Posterior vena cava (tissue), 2 donors: ENCODE data around the gene CBL. TPM values are rescaled to one million over a fixed set of nuclear protein-coding genes. Genes with fewer than 3 reads are reported as not detected.

Source experiments
- DNase-seq: peaks from one replicate; pipeline ENCODE4 v3.0.0-alpha.2; 2020; ENCODE audit warnings: low spot score
- intact Hi-C, 2 donors: fragments of 100-400 bp; cut with DNase I; formaldehyde crosslinking; loops; one replicate each; pipeline versions ENCODE4 v1.14.1 to v1.14.2; 2022 to 2023
- microRNA-seq, 2 donors: library from miRNA; unstranded; fragments of <30 nt; microRNA quantifications; one replicate each; pipeline ENCODE4 v1.2.0, GENCODE V29; 2020 to 2021; ENCODE audit warnings: borderline microRNAs expressed in 2 of 2
- total RNA-seq, 2 donors: library from RNA; stranded (reverse); fragmentation: NEBNext Ultra II Directional; extraction: Animal tissue kit (Norgen Biotek cat#: 25700); gene quantifications; one replicate each; pipeline ENCODE4 v1.2.1, GENCODE V29; 2021
- donor health status: DM: yes; HTN: yes; CAD: no.
- donor health status: DM: yes; HTN: yes; CAD: no.

CBL gene
- total RNA-seq, 2 donors from 2014 or later, result 23.3 to 32.8 TPM

DNA sequence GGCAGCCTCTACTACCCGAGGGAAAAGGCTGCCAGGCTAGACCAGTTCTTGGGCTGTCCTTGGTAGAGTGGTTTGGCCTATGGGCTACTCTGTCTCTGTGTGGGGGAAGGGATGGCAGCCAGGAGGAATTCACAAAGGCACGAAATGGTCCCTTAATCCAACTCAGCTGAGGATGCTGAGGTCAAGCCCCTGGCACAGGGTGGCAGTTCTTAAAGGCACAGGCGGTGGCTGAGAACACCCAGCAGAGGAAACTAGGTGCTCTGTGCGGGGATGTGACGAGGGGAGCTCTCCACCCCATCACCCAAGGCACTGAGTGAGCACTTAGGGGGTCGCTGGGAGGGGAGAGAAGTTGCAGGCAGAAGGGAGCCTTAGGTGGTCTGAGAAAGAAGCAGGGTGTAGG is 140.5 kb downstream of the CBL start, which contains the start of gene MFRP:
Gene MFRP (minus strand): TSS at position 101 of the 400 bp plus-strand sequence. CDS start 192 bp downstream, outside the sequence.
- intact Hi-C loops, result loop anchor here in 1 of 2 donors (10.0 kb wide), 1 partner anchor 128 kb away; no protein-coding TSS in a partner anchor
- DNase-seq, result no peak

DNA sequence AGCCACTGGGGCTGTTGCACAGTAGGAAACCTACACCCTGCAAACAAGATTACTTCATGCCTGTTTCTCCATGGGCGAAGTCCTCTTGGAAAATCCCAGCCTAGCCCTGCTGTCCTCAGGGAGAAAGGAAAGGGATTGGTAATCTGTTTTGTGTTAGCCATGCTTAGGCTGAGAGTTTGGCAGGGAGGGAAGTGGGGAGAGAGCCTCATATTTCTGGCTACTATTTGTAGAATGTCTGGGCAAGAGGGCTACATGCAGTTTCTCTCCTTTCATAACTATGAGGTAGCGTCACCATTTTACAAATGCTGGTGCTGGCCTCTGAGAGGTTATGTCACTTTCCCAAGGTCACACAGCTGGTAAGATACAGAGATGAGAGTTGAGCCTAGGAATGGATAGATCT is 141.1 kb downstream of the CBL start:
- DNase-seq, result no peak
- intact Hi-C loops, result loop anchor here in 1 of 2 donors (10.0 kb wide), 1 partner anchor 128 kb away; no protein-coding TSS in a partner anchor

DNA sequence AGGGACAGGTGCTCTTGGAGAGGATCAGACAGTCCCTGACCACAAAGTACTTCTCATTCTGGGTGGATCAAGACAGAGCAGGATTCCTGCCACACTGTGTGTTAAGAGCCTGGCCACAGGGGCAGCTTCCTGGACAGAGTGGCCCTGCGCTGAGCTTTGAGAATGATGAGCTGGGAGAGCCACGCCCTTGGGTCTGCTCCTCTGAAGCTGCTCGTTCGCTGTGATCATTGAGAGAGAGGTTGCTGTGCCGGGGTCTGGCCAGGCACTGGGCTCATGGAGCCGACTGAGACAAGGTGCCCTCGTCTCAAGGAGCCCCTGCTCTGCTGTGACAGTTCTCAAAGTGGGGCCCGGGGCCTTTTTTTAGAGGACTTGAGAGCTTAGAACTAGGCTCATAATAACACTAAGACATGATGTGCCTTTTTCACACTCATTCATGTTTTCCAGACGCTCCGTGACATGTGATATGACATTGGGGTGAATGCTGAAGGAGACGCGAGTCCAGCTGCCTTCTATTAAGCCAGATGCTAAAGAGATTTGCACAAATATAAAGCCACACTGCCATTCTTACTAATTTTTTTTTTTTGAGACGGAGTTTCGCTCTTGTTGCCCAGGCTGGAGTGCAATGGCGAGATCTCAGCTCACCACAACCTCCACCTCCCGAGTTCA is 141.9 kb downstream of the CBL start:
- no peak for DNase-seq
- intact Hi-C loops, result loop anchor here in 1 of 2 donors (10.0 kb wide), 1 partner anchor 127 kb away; no protein-coding TSS in a partner anchor

DNA sequence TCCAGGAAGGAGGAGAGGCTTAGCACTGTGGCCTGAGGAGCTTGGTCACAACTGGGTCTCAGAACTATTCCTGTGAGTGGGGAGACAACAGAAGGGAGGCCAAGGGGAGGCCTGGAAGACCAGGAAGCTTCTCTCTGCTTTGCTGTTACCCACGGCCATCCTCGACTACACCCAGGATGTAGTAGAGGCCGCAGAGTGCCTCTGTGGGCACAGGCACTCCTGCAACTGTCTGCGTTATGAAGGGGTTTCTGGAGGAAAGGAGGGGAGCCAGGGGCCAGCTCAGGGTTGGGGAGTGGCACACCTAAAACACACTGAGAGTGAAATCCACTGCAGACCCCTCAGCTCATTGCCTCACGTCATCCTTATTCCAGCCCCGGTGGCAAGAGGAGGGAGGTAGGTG is 144.2 kb downstream of the CBL start:
- no peak for DNase-seq
- intact Hi-C loops, result no loop called here

DNA sequence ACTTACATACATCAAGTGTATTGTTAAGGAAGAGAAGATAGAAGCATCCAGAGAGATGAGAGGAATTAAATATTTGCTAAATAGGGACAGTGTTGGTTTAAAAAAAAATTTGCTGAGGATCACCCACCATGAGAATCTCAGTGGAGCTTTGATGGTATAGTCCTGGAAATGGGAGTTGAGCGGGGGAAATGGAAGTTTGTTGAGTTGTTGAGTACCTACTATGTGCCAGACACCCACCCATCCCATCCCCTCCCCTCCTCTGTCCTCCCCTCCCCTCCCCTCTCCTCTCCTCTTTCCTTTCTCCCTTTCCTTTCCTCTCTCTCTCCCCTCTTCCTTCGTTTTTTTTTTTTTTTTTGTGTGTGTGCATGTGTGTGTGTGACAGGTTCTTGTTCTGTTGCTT is 145.1 kb downstream of the CBL start:
- DNase-seq, result no peak
- intact Hi-C loops, result no loop called here

DNA sequence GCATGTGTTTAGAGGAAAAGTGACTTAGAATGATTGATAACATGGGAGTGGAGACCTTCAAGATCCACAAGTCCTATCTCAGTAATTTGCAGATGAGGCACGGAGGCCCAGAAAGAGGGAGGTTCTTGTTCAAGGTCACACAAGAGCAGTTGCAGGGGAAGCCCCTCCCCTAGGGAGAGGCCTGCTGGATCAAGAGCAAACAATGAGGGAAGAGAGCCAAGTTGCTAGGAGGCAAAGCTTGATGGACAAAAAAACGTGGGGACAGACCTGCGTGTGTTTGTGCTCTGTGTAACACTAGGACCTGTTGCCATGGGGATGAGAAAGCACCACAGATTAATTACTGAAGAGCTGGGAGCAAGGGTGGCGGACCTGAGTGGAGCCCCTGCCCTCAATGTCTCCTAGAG is 146.7 kb downstream of the CBL start:
- intact Hi-C loops, result no loop called here
- no peak for DNase-seq

DNA sequence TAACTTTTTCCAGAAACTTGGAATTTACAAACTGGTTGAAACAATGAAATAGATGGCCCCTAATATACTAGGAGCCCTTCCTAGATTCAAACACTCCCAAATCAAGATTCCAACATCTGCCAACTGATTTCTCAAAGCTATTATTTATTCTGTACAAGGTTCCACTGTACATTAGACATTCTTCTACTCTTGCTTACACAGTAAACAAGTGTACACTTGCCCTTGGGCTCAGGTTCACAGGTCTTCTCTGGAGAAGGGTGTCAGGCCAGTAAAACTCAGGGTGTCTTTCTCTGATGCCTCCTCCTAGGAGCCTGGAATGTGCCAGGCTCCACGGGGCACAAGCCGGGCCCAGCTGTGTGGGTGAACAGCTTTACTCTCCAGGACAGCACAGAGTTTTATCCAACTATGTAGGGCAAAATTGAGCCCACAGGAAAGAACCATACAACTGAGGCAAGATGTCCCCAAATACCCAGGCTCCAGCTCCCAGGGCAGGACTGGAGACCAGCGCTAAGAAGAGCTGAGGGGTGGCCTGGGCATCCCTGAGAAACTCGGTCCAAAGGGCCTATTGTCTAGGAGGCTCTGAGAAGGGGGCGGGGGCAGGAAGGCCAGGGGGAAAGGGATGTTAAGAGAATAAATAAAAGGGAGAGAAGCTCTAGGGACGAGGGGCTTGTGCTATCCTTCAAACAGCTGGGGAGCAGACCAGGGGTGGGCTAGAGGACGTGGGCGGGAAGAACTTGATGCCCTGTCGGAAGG is 149.1 kb downstream of the CBL start:
- intact Hi-C loops, result no loop called here
- DNase-seq, result no peak

DNA sequence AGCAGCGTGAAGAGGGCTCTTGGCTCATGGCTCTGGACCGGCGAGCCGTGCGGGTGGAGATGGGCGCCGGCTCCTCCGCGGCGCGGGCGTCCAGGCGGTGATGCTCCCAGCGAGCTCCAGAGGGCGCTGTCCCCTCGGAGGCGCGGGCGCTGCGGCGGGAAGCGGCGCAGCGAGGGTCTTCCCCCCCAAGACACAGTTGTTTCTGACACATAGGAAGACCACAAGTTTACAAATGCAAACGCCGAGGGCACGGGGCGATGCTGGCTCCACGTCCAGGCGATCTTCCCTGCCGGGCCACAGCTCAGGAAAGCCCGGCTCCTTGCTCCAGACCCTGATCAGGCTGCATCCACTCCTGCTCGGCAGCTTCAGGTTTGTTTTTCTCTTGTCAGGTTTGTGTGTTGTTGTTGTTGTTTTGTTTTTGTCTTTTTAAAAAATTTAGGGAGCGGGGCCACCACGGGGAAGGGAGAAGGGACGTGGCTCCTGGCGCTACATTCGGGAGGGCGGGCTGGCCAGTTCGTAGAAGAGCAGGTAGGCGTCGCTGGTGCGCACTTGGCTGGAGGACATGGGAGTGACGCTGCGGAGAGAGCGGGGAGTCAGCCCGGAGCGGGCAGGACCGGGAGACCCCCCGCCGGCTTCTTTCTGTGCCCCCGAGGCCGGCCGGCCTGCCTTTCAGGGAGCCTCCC is 150.4 kb downstream of the CBL start:
- DNase-seq, result peak; percentile 96
- intact Hi-C loops, result loop anchor here in 1 of 2 donors (2.0 kb wide), 2 partner anchors 16 to 118 kb away; no protein-coding TSS in a partner anchor

DNA sequence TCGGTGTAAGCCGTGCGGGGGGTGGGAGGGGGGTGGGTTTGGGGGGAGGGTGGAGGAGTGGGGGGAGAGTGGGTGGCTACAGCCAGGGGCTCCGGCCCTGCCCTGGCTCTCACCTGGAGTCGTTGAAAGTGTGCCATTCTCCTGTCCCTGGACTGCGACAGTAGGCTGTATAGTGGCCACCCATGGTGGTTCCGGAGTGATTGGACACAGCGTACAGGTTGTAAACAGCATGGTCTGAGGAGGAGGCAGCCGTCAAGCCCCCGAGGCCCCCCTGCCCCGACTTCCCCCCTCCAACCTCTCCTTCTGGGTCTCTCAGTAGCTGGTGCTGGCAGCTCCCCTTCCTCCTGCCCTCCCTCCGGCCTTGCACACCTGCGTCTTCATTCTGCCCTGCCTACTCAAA is 150.9 kb downstream of the CBL start:
- intact Hi-C loops, result loop anchor here in 1 of 2 donors (2.0 kb wide), 2 partner anchors 16 to 118 kb away; no protein-coding TSS in a partner anchor
- DNase-seq, result no peak

Small RNAs within 50 kb of the gene (microRNA-seq; reads per million reads assigned to microRNA genes)
- gene MIR6756, result 0.97 to 1.8 reads per million in 2 donors

Other genes with a start within 250 kb of the CBL start
- not detected for gene FOXR1, start 234.6 kb upstream of the CBL start, total RNA-seq
- gene CENATAC, start 208.2 kb upstream of the CBL start, total RNA-seq, result 10 to 100 TPM; 27.8 TPM
- gene RPS25, start 188.0 kb upstream of the CBL start, total RNA-seq, result 100 to 1,000 TPM; 741 to 816 TPM
- gene TRAPPC4, start 187.6 kb upstream of the CBL start, total RNA-seq, result 10 to 100 TPM; 45.4 to 49.9 TPM
- gene SLC37A4, start 175.5 kb upstream of the CBL start, total RNA-seq, result 1 to 10 TPM; 6.0 to 7.8 TPM
- gene HYOU1, start 149.1 kb upstream of the CBL start, total RNA-seq, result 100 to 1,000 TPM; 110 to 128 TPM
- 10 to 100 TPM; 24.8 to 26.6 TPM for gene VPS11, start 138.5 kb upstream of the CBL start, total RNA-seq
- 10 to 100 TPM; 16.8 to 21.1 TPM for gene HMBS, start 121.5 kb upstream of the CBL start, total RNA-seq
- gene DPAGT1, start 104.5 kb upstream of the CBL start, total RNA-seq, result 10 to 100 TPM; 23.8 to 24.2 TPM
- 1 to 10 TPM; 7.4 to 8.5 TPM for gene C2CD2L, start 99.0 kb upstream of the CBL start, total RNA-seq
- gene HINFP, start 84.8 kb upstream of the CBL start, total RNA-seq, result 10 to 100 TPM; 10.8 to 13.4 TPM
- gene ABCG4, start 57.3 kb upstream of the CBL start, total RNA-seq, result under 1 TPM; 0.23 to 0.43 TPM
- 10 to 100 TPM; 14.9 to 23.9 TPM for gene NLRX1, start 37.6 kb upstream of the CBL start, total RNA-seq
- under 1 TPM in 1 of 2 donors, not detected in 1; 0.14 TPM for gene NHERF4, start 20.9 kb upstream of the CBL start, total RNA-seq
- gene MCAM, start 110.8 kb downstream of the CBL start, total RNA-seq, result 100 to 1,000 TPM; 528 to 559 TPM
- 10 to 100 TPM; 22.1 to 23.3 TPM for gene RNF26, start 128.2 kb downstream of the CBL start, total RNA-seq
- 10 to 100 TPM; 57.7 to 63.0 TPM for gene C1QTNF5, start 134.5 kb downstream of the CBL start, total RNA-seq
- not detected for gene MFRP, start 140.4 kb downstream of the CBL start, total RNA-seq
- gene USP2, start 175.4 kb downstream of the CBL start, total RNA-seq, result 10 to 100 TPM; 10.4 to 17.3 TPM
- gene THY1, start 216.8 kb downstream of the CBL start, total RNA-seq, result 100 to 1,000 TPM in 1 of 2 donors, 10 to 100 TPM in 1; 35.0 to 151 TPM